ENCODE measurements around the gene APLP2.
"Not testable (repeated sequence)": the region's sequence is repeated elsewhere in the genome, so short reads cannot be mapped to it uniquely, and the experiment has no call there.

Gene APLP2

DNA sequence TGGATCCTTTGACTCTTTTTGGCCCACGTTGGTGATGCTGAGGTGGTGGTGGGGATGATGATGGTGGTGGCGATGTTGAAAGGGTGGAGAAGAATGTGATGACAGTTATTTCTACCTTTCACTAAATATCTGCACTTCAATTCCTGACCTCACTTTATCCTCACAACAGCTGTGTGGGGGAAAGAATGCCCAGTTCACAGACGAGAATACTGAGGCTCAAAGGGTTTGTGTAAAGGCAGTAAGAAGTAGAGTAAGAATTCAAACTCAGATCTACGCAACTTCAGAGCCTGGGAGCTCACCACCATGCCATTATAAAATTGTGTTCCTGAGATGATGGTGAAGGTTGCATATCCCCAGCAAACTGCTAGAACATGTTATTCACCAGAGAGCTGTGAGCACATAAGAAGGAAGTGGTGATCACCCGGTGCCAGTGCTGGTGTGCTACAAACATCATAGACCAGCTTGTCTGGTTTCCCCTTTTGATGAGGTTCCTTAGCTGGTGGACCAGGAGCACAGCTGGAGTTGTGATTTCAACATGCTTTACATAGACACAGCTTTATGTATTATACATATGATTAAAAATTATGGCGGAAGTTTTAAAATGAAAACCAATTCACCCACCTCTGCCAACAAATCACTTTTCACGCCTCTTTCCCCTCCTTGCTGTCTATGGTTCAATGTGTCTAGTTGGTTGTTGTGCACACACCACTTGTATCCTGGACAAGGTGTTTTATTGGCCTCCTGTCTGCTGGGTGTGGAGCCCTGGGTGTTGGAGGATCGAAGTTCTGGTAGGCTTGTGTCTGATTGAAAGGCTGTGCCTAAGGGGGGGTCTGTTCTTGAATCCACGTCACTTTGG, 96.1 kb downstream of the APLP2 start:
- H3K4me3 ChIP-seq (ENCODE audit: low read depth, low read length): no peak overlapping the region
- no peak for TF ChIP-seq CTCF (IDR thresholded peaks at IDR 0.05; ENCODE audit: borderline replicate concordance, insufficient read depth, low read depth, low read length)

DNA sequence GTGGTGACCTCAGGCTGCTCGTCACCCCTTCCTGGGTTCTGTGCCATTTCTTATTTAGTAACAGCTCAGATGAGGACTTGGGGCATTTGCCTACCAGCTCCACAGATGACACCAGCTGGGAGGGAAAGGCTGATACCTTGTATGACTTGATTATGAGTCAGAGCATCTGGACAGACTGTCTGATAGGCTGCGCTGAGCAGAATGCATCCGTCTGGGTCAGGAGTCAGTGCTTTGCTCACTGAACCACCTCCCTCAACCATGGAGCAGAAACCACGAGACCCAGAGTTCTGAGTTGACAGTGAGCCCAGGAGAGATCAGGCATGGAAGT, 96.7 kb downstream of the APLP2 start:
- TF ChIP-seq CTCF (IDR thresholded peaks at IDR 0.05; ENCODE audit: borderline replicate concordance, insufficient read depth, low read depth, low read length): no peak
- no peak overlapping the region for H3K4me3 ChIP-seq (ENCODE audit: low read depth, low read length)

DNA sequence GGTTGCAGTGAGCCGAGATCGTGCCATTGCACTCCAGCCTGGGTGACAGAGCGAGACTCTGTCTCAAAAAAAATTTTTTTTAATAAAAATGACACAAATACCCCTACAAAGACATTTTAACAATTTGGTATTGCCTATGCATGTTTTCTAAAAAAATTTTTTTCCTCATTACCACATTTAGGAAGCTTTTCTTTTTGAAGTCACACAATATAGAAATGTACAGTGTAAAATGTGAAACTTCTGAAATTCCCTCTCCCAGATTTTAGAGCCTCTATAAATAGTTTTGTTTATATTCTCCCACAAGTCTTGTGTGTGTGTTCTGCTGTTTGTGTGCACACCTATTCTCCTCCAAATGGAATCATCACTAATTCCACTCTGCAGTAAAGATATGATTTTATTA, 97.5 kb downstream of the APLP2 start:
- TF ChIP-seq CTCF (IDR thresholded peaks at IDR 0.05; ENCODE audit: borderline replicate concordance, insufficient read depth, low read depth, low read length): no peak
- H3K4me3 ChIP-seq (ENCODE audit: low read depth, low read length): no peak overlapping the region

GRCh38 chr11:130168105-130168504, 98.4 kb downstream of the APLP2 start:
- TF ChIP-seq CTCF (IDR thresholded peaks at IDR 0.05; ENCODE audit: borderline replicate concordance, insufficient read depth, low read depth, low read length): no peak
- no peak overlapping the region for H3K4me3 ChIP-seq (ENCODE audit: low read depth, low read length)

- TF ChIP-seq CTCF (IDR thresholded peaks at IDR 0.05; ENCODE audit: borderline replicate concordance, insufficient read depth, low read depth, low read length): no peak
- H3K4me3 ChIP-seq (ENCODE audit: low read depth, low read length): no peak overlapping the region
Measured at GRCh38 chr11:130170345-130170744, 100.7 kb downstream of the APLP2 start.

DNA sequence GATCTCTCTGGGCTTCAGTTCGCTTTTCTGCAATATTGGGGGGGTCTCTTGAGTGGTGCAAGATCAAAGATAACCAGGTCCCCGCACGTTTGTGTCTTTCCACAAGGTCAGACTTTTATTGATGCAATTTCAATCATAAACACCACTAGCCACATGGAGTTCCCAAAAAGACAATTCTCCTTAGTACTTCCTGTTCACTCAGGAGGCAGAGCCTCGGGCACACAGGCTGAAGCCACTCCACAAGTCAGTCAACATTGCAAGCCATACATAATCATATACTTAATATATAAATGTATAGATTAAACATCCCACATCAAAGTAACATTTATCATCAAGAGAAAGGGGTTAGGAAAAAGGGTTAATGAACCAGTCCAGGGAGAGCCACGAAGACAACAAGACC, 101.8 kb downstream of the APLP2 start:
- no peak overlapping the region for H3K4me3 ChIP-seq (ENCODE audit: low read depth, low read length)
- no peak for TF ChIP-seq CTCF (IDR thresholded peaks at IDR 0.05; ENCODE audit: borderline replicate concordance, insufficient read depth, low read depth, low read length)

DNA sequence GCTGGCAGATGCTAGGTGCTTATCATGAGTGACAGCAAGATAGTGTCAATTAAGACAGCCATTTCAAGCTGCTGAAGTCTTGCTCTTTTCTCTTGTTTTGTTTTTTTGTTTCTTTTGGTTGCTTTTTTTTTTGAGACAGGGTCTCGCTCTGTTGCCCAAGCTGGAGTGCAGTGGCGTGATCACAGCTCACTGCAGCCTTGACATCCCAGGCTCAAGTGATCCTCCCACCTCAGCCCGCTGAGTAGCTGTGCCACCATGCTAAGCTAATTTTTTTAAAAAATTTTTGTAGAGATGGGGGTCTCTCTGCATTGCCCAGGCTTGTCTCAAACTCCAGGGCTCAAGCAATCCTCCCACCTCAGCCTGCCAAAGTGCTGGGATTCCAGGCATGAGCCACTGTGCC, 102.3 kb downstream of the APLP2 start:
- H3K4me3 ChIP-seq (ENCODE audit: low read depth, low read length): not testable (repeated sequence)

Measured in GM12875 (cell line).